Left cardiac atrium (tissue), 2 donors: ENCODE data around the gene COMMD3. TPM values are rescaled to one million over a fixed set of nuclear protein-coding genes. Genes with fewer than 3 reads are reported as not detected.

ENCODE experiments used
- total RNA-seq, 2 donors: library from RNA; stranded (reverse); fragmentation: NEBNext Ultra II Directional; extraction: Animal tissue kit (Norgen Biotek cat#: 25700); gene quantifications; one replicate each; pipeline ENCODE4 v1.2.1, GENCODE V29; 2021
- donor health status: DM: no; HTN: yes; CAD: no; lungs with severe emphysema.
- donor health status: DM: yes; HTN: yes; CAD: no.

The COMMD3 gene
- total RNA-seq, 2 donors from 2014 or later, result 73.5 to 74.8 TPM

Other genes starting within 250 kb of the COMMD3 start
- gene EBLN1, start 98.4 kb upstream of the COMMD3 start, total RNA-seq, result not detected
- gene BMI1, start 4.7 kb downstream of the COMMD3 start, total RNA-seq, result 10 to 100 TPM; 39.9 to 40.5 TPM
- not detected for gene SPAG6, start 29.1 kb downstream of the COMMD3 start, total RNA-seq